ENCODE data around the gene PET117. TPM values are rescaled to one million over a fixed set of nuclear protein-coding genes. Genes with fewer than 3 reads are reported as not detected.
"Not testable (repeated sequence)": the region's sequence is repeated elsewhere in the genome, so short reads cannot be mapped to it uniquely, and the experiment has no call there.

Gene PET117
- total RNA-seq: 10.6 TPM
- long read RNA-seq, transcript PET117-201 (2 exons, 1,141 nt): major isoform, 14 of 14 reads
- long read RNA-seq, partial matches to known transcripts: 0 of 14 reads
- long read RNA-seq, other reads (novel, unspliced or antisense): 0 of 14 reads

- H3K4me1 ChIP-seq: peaks cover 16% of the 10 kb centered on the region
- peaks cover 5% of the 10 kb centered on the region for H3K36me3 ChIP-seq
- intact Hi-C loops (cut with DNase I): no loop called here
- peak within 1 kb of the TSS; percentile 94 for H3K27ac ChIP-seq
- H3K27me3 ChIP-seq (ENCODE audit: low read depth): no peaks in the 10 kb centered on the region
- peak; percentile 98 to 99 for ATAC-seq
- peak within 1 kb of the TSS; percentile 95 for H3K4me3 ChIP-seq
- no peak for TF ChIP-seq CTCF (IDR thresholded peaks at IDR 0.05)
- H3K9me3 ChIP-seq: no peaks in the 10 kb centered on the region
- peak; percentile 94 for DNase-seq
Observed at GRCh38 chr20:18137412-18138265, at the start of gene PET117, which contains the start of gene KAT14. TSS of gene PET117 (plus strand) at chr20:18137863. CDS start at chr20:18137956, 93 bp downstream. TSS of gene KAT14 (plus strand) at chr20:18137863. CDS start at chr20:18142661, 4,798 bp downstream.

- H3K4me1 ChIP-seq; intact Hi-C loops (cut with DNase I); H3K4me3 ChIP-seq; H3K27me3 ChIP-seq (ENCODE audit: low read depth); H3K27ac ChIP-seq; H3K9me3 ChIP-seq; H3K36me3 ChIP-seq; DNase-seq; ATAC-seq: not testable (repeated sequence)
Observed at GRCh38 chr20:18088298-18088697, 49.4 kb upstream of the PET117 start.

- H3K27ac ChIP-seq; H3K27me3 ChIP-seq (ENCODE audit: low read depth); H3K4me3 ChIP-seq; ATAC-seq; H3K36me3 ChIP-seq; H3K4me1 ChIP-seq; DNase-seq; intact Hi-C loops (cut with DNase I); H3K9me3 ChIP-seq: not testable (repeated sequence)
Observed at GRCh38 chr20:18088841-18089240, 48.8 kb upstream of the PET117 start.

- Histone ChIP-seq H3K9me3 (no peaks in the 10 kb centered on the region), H3K4me3 (no peak overlapping the region), H3K27ac (no peak overlapping the region), H3K36me3 (no peaks in the 10 kb centered on the region), H3K27me3 (ENCODE audit: low read depth) (no peaks in the 10 kb centered on the region), H3K4me1 (no peaks in the 10 kb centered on the region)
- no peak for TF ChIP-seq CTCF (IDR thresholded peaks at IDR 0.05)
- no peak for DNase-seq
- intact Hi-C loops (cut with DNase I): no loop called here
- ATAC-seq: no peak
Observed at GRCh38 chr20:18090044-18090443, 47.6 kb upstream of the PET117 start.

GRCh38 chr20:18090477-18090876 is 47.2 kb upstream of the PET117 start:
- no peaks in the 10 kb centered on the region for H3K27me3 ChIP-seq (ENCODE audit: low read depth)
- H3K4me3 ChIP-seq: no peak overlapping the region
- ATAC-seq: no peak
- no peaks in the 10 kb centered on the region for H3K4me1 ChIP-seq
- no peaks in the 10 kb centered on the region for H3K9me3 ChIP-seq
- intact Hi-C loops (cut with DNase I): no loop called here
- TF ChIP-seq CTCF (IDR thresholded peaks at IDR 0.05): no peak
- H3K36me3 ChIP-seq: no peaks in the 10 kb centered on the region
- no peak overlapping the region for H3K27ac ChIP-seq
- DNase-seq: no peak

GRCh38 chr20:18091623-18092022 is 46.0 kb upstream of the PET117 start:
- H3K4me3 ChIP-seq: no peak overlapping the region
- TF ChIP-seq CTCF (IDR thresholded peaks at IDR 0.05): no peak
- no peak overlapping the region for H3K27ac ChIP-seq
- intact Hi-C loops (cut with DNase I): no loop called here
- H3K4me1 ChIP-seq: no peaks in the 10 kb centered on the region
- H3K9me3 ChIP-seq: no peaks in the 10 kb centered on the region
- DNase-seq (no peak), ATAC-seq (no peak)
- no peaks in the 10 kb centered on the region for H3K27me3 ChIP-seq (ENCODE audit: low read depth)
- H3K36me3 ChIP-seq: no peaks in the 10 kb centered on the region

Data from lower lobe of right lung (tissue), 2 donors.